ENCODE data around the gene ATP6V1E1.

Gene ATP6V1E1

DNA sequence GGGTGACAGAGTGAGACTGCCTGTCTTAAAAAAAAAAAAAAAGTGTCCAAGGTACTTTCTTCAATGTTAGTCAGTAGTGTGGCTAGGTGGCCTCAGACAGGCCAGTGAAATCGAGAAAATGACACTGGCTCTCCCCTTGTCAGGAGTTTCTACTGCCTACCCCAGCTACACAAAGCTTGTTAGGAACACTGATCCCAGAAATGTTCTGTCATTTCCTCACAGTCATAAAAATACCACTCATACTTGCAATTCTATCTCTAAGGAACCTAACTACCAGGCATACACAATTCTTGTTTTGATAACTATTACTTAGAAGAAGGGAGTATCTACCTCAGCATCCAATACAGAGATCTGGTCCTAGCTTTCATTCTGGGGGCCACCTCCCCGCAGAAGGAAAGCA is 31.3 kb downstream of the ATP6V1E1 start:
- Histone ChIP-seq H3K4me1 (ENCODE audit: low read depth, poor library complexity, severe bottlenecking) (no peaks in the 10 kb centered on the region), H3K36me3 (ENCODE audit: insufficient read depth) (peaks cover 17% of the 10 kb centered on the region; the same call in 1 of the 2 replicates), H3K4me3 (IDR thresholded peaks at IDR 0.05; ENCODE audit: insufficient read depth, low read depth, low read length) (no peak overlapping the region), H2AFZ (ENCODE audit: low read depth) (no peak overlapping the region), H4K20me1 (ENCODE audit: insufficient read depth) (no peaks in the 10 kb centered on the region), H3K27ac (no peak overlapping the region), H3K9ac (no peak overlapping the region), H3K4me2 (no peak overlapping the region), H3K27me3 (ENCODE audit: insufficient read depth, low read depth) (no peaks in the 10 kb centered on the region), H3K79me2 (ENCODE audit: insufficient read depth, low read depth) (no peaks in the 10 kb centered on the region)
- TF ChIP-seq, protein P1, sequence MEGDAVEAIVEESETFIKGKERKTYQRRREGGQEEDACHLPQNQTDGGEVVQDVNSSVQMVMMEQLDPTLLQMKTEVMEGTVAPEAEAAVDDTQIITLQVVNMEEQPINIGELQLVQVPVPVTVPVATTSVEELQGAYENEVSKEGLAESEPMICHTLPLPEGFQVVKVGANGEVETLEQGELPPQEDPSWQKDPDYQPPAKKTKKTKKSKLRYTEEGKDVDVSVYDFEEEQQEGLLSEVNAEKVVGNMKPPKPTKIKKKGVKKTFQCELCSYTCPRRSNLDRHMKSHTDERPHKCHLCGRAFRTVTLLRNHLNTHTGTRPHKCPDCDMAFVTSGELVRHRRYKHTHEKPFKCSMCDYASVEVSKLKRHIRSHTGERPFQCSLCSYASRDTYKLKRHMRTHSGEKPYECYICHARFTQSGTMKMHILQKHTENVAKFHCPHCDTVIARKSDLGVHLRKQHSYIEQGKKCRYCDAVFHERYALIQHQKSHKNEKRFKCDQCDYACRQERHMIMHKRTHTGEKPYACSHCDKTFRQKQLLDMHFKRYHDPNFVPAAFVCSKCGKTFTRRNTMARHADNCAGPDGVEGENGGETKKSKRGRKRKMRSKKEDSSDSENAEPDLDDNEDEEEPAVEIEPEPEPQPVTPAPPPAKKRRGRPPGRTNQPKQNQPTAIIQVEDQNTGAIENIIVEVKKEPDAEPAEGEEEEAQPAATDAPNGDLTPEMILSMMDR (conservative IDR thresholded peaks at IDR 0.05; ENCODE audit: low read depth, low read length), result no peak

DNA sequence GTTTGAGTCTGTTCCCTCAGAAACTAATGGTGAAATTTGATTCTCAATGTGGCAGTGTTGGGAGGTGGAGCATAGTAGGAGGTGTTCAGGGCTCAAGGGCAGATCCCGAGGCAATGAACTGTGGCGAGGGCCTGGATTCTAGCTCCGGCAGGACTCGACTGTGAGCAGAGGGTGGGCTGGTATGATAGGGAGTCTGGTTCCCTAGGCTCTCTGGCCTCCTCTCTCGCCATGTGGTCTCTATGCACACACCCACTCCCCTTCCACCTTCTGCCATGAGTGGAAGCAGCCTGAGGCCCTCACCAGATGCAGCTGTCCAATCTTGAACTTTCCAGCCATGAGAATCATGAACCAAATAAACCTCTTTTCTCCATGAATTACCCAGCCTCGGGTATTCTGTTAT is 32.3 kb downstream of the ATP6V1E1 start:
- no peak overlapping the region for H3K4me3 ChIP-seq (IDR thresholded peaks at IDR 0.05; ENCODE audit: insufficient read depth, low read depth, low read length)
- no peak overlapping the region for H2AFZ ChIP-seq (ENCODE audit: low read depth)
- no peak overlapping the region for H3K4me2 ChIP-seq
- H3K4me1 ChIP-seq (ENCODE audit: low read depth, poor library complexity, severe bottlenecking), result no peaks in the 10 kb centered on the region
- no peak overlapping the region for H3K27ac ChIP-seq
- H3K27me3 ChIP-seq (ENCODE audit: insufficient read depth, low read depth), result no peaks in the 10 kb centered on the region
- TF ChIP-seq, protein P1 (conservative IDR thresholded peaks at IDR 0.05; ENCODE audit: low read depth, low read length), result no peak
- no peak overlapping the region for H3K9ac ChIP-seq
- peaks cover 17% of the 10 kb centered on the region; the same call in 1 of the 2 replicates for H3K36me3 ChIP-seq (ENCODE audit: insufficient read depth)
- no peaks in the 10 kb centered on the region for H3K79me2 ChIP-seq (ENCODE audit: insufficient read depth, low read depth)
- no peaks in the 10 kb centered on the region for H4K20me1 ChIP-seq (ENCODE audit: insufficient read depth)

DNA sequence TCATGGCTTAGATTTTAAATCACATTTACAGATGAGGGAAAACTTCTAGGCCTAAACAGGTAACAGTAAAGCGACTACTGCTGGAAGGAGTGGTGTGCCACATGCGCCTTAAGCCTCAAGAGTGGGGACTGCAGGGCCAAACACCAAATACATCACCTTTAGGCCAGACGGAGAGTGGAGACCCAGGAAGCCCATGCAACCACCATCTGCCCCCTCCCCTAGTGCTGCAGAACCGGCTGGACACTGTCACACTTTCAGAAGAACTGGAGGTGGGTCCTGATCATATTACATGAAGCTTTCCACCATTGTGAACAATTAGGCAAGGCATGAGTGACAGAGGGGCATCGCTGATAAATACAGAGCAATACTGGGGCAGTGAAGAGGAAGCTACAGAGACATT is 36.3 kb downstream of the ATP6V1E1 start:
- peaks cover 7% of the 10 kb centered on the region; the same call in 1 of the 2 replicates for H3K36me3 ChIP-seq (ENCODE audit: insufficient read depth)
- H3K27ac ChIP-seq, result no peak overlapping the region
- no peak overlapping the region for H3K9ac ChIP-seq
- TF ChIP-seq, protein P1 (conservative IDR thresholded peaks at IDR 0.05; ENCODE audit: low read depth, low read length), result no peak
- no peak overlapping the region for H2AFZ ChIP-seq (ENCODE audit: low read depth)
- H3K4me2 ChIP-seq, result no peak overlapping the region
- no peaks in the 10 kb centered on the region for H3K79me2 ChIP-seq (ENCODE audit: insufficient read depth, low read depth)
- H3K27me3 ChIP-seq (ENCODE audit: insufficient read depth, low read depth), result no peaks in the 10 kb centered on the region
- no peak overlapping the region for H3K4me3 ChIP-seq (IDR thresholded peaks at IDR 0.05; ENCODE audit: insufficient read depth, low read depth, low read length)
- no peaks in the 10 kb centered on the region for H4K20me1 ChIP-seq (ENCODE audit: insufficient read depth)
- H3K4me1 ChIP-seq (ENCODE audit: low read depth, poor library complexity, severe bottlenecking), result no peaks in the 10 kb centered on the region

DNA sequence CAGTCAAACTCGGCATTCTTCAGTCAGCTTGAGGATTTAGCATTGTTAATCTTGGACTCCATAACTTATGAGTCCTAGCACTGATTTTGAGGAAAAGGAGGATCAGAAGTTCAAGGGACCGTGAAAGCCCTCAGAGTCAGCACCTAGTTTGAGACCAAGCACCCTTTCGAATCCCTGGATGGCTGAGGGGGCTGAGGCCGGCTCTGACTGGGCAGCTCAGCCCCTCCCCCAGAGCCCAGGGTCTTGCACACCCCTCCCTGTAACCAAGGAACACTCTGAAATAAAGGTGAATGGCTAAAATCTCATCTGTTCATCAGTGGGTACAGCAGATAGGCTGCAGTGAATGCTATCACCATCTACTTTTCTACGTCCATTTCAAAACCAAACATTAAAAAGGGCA is 38.0 kb downstream of the ATP6V1E1 start:
- Histone ChIP-seq H3K4me3 (IDR thresholded peaks at IDR 0.05; ENCODE audit: insufficient read depth, low read depth, low read length) (no peak overlapping the region), H3K36me3 (ENCODE audit: insufficient read depth) (no peaks in the 10 kb centered on the region), H3K4me2 (no peak overlapping the region), H3K9ac (no peak overlapping the region), H3K4me1 (ENCODE audit: low read depth, poor library complexity, severe bottlenecking) (no peaks in the 10 kb centered on the region), H3K79me2 (ENCODE audit: insufficient read depth, low read depth) (no peaks in the 10 kb centered on the region), H3K27ac (no peak overlapping the region), H4K20me1 (ENCODE audit: insufficient read depth) (no peaks in the 10 kb centered on the region), H3K27me3 (ENCODE audit: insufficient read depth, low read depth) (no peaks in the 10 kb centered on the region), H2AFZ (ENCODE audit: low read depth) (no peak overlapping the region)
- TF ChIP-seq, protein P1 (conservative IDR thresholded peaks at IDR 0.05; ENCODE audit: low read depth, low read length), result no peak

Measured in KMS-11 (cell line).